Stimulated activated CD8-positive, alpha-beta memory T cell treated with anti-CD3 and anti-CD28 coated beads, Interleukin-7, amount 100 ng/mL, for 4 hours (primary cell): ENCODE measurements around the gene RORC.
"Not testable (repeated sequence)": the region's sequence is repeated elsewhere in the genome, so short reads cannot be mapped to it uniquely, and the experiment has no call there.

Experiments
- DNase-seq, 2 donors: peaks; one replicate each; pipeline ENCODE4 v3.0.0-alpha.2; 2020; ENCODE audit warnings: low read depth in 2 of 2

RORC gene

DNA sequence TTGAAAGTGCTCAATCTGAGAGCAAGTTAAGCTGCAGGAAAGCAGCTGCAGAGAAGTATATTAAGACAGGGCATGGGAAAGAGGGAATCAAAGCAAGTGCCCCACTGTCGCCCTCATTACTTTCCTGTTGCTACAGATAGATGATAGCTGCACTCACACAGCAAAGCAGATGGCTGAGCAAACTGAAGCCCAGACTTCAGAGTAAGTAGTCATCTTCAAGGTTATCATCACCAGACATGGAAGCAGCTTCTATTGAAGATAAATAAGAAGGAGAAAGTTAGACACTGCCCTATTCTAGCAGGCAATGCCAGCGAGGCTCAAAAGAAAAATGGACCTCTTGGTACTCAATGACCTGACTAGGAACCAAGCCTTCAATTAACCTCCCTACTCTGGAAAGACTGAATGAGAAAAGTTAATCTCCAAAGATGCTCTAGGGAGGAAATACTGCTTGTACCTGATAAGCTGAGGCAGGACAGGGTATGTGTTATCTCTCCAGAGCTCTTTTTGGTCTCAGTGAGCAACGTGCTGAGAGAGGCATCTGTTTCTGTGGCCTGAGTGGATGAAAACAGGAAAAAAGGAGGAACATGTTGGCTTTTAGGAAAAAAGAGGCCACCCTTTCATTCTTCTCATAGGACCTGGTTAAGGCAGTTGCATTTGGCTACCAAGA, 57.2 kb downstream of the RORC start:
- DNase-seq = no peak

- no peak for DNase-seq
These were observed 57.9 kb downstream of the RORC start for GRCh38 chr1:151773702-151774101.

GRCh38 chr1:151769270-151769669, 62.3 kb downstream of the RORC start:
- not testable (repeated sequence) for DNase-seq

GRCh38 chr1:151768351-151769066, 63.1 kb downstream of the RORC start:
- not testable (repeated sequence) for DNase-seq

- no peak for DNase-seq
These were observed 67.6 kb downstream of the RORC start for GRCh38 chr1:151763990-151764389.

DNA sequence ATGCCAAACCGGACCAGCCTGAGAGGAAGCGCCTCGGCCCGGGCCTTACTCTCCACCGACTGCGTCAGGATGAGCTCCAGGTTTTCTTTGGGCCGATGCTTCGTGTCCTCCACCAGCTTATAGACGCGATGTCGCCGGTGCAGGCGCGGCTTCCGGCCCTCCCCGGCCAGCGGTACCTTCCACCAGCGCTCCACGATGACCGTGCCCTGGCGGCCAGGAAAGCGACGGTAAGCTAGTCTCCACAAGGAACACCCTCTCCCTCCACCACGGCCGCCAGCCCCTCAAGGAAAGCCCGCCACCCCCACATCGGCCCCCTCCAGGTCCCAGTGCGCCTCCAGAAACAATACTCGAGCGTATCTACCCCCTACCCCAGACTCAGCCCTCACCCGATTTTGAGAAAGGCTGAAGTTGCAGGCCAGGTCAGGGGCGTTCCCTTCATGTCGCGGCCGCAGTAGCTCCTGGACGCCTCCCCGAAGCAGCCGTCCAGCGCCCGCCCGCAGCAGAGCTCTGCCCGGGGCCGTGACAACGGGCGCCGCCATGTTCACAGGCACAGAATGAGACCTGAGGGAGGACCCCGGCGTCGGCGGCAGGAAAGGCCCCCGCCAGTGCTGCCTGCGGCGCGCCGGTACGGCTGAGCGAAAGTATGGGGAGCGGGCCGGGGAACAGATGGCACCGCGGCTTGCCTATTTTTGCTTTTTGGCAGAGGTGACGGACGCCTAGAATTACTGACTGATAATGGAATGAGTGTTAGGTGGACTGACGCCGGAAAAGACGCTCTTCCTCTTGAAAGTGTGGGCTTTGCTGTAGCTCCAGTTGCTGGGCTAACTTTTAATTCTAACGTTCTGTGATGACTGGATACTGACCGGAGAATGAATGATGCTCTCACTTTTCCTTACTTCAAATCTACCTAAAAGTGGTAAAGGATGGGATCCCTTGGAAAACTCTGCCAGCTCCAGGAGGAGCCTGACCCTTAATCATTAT, 68.4 kb downstream of the RORC start, which contains the start of gene MRPL9:
MRPL9 (minus strand) TSS at position 556 of the 981 bp plus-strand sequence; CDS start at position 539, 17 bp downstream.
- peak; percentile 61 to 77 for DNase-seq

- DNase-seq = no peak
These were observed 70.8 kb downstream of the RORC start for GRCh38 chr1:151760597-151761385.

DNA sequence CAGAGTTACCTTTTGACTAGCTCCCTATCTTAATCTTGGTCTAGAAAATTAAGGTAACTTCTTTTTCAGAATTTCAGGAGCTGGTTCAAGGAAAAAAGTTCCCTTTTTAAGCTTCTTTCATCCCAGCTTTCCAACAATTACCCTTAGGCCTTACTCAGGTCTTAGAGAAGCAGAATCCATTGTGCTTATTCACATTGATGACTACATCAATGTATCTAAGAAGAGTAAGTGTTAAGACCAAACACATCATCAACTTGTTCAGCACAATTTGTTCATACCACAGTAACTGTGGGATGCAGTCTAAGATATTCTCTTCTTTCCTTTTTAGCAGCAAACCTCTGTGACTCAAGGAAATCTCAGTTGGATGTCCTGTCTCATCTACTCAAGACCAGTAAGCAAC, 72.4 kb downstream of the RORC start:
- no peak for DNase-seq

DNA sequence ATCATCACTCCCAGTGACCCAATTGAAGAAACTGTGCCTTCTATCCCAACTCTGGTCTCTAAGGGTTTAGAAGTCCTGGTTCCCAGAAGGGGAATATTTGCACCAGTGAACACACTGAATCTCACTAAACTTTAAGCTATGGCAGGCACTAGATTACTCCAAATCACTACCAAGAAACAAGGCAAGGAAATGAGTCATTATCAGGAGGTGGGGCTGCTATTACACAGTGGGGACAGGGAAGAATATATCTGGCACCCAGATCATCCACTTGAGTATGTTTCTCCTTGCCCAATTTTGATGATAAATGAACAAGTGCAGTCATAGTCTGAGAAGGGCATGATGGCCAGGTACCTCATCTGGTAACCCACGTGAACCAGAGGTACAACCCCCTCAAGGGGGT, 75.3 kb downstream of the RORC start:
- no peak for DNase-seq
